Measurements from ENCODE around the gene IZUMO4.

IZUMO4 gene

GRCh38 chr19:2096480-2097202 lies at the start of gene IZUMO4:
IZUMO4 (plus strand) TSS chr19:2096915; CDS start chr19:2096946, 31 bp downstream.
- in situ Hi-C loops (cut with MboI; ENCODE audit: low sequenced_read_pairs), result no loop called here

GRCh38 chr19:2047076-2047448 lies 49.7 kb upstream of the IZUMO4 start:
- in situ Hi-C loops (cut with MboI; ENCODE audit: low sequenced_read_pairs), result no loop called here

GRCh38 chr19:2047449-2048103 lies 49.1 kb upstream of the IZUMO4 start:
- in situ Hi-C loops (cut with MboI; ENCODE audit: low sequenced_read_pairs), result no loop called here

- in situ Hi-C loops (cut with MboI; ENCODE audit: low sequenced_read_pairs), result no loop called here
Measured at GRCh38 chr19:2048104-2048958, 48.4 kb upstream of the IZUMO4 start.

GRCh38 chr19:2048959-2049740 lies 47.6 kb upstream of the IZUMO4 start:
- in situ Hi-C loops (cut with MboI; ENCODE audit: low sequenced_read_pairs), result no loop called here

GRCh38 chr19:2049741-2050348 lies 46.9 kb upstream of the IZUMO4 start:
- in situ Hi-C loops (cut with MboI; ENCODE audit: low sequenced_read_pairs), result no loop called here

GRCh38 chr19:2050349-2050990 lies 46.2 kb upstream of the IZUMO4 start:
- in situ Hi-C loops (cut with MboI; ENCODE audit: low sequenced_read_pairs), result no loop called here

GRCh38 chr19:2050991-2051772 lies 45.5 kb upstream of the IZUMO4 start, which contains the start of gene MKNK2:
MKNK2 (minus strand) TSS chr19:2051244; CDS start chr19:2050851, 393 bp downstream.
- in situ Hi-C loops (cut with MboI; ENCODE audit: low sequenced_read_pairs), result no loop called here

- in situ Hi-C loops (cut with MboI; ENCODE audit: low sequenced_read_pairs), result no loop called here
Measured at GRCh38 chr19:2051773-2052704, 44.7 kb upstream of the IZUMO4 start.

- in situ Hi-C loops (cut with MboI; ENCODE audit: low sequenced_read_pairs), result no loop called here
Measured at GRCh38 chr19:2053601-2054389, 42.9 kb upstream of the IZUMO4 start.

GRCh38 chr19:2054763-2055162 lies 42.0 kb upstream of the IZUMO4 start:
- in situ Hi-C loops (cut with MboI; ENCODE audit: low sequenced_read_pairs), result no loop called here

- in situ Hi-C loops (cut with MboI; ENCODE audit: low sequenced_read_pairs), result no loop called here
Measured at GRCh38 chr19:2055931-2056836, 40.5 kb upstream of the IZUMO4 start.

GRCh38 chr19:2056837-2057192 lies 39.9 kb upstream of the IZUMO4 start:
- in situ Hi-C loops (cut with MboI; ENCODE audit: low sequenced_read_pairs), result no loop called here

GRCh38 chr19:2057484-2058469 lies 38.9 kb upstream of the IZUMO4 start:
- in situ Hi-C loops (cut with MboI; ENCODE audit: low sequenced_read_pairs), result no loop called here

All from HL-60/S4 treated with retinoic acid at 250 ng/mL for 4 days and 3 days (cell line).